Measurements from ENCODE around the gene RPS3A.

The RPS3A gene

DNA sequence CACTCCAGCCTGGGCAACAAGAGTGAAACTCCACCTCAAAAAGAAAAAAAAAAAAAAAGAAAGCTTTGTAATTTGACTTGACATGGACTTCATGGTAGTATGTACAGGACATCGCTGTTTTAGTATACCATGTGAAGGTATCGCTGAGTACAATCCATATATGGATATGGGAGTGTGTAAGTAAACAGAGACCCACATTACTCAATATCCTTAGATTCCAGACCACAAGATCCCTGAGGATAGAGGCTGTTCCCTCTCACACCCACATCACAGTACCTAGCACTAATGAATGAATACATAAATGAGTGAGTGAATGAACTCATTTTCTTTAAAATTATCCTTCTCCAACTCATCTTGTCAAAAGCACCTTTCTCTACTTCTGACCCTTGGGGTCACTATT lies 8.4 kb upstream of the RPS3A start:
- no peaks in the 10 kb centered on the region for H3F3A ChIP-seq (ENCODE audit: insufficient read depth)
- no peak overlapping the region for H2AFZ ChIP-seq (ENCODE audit: low read depth, low read length, severe bottlenecking)
- no peak overlapping the region for H3K4me2 ChIP-seq (ENCODE audit: low read depth, low read length, poor library complexity, severe bottlenecking)
- no peaks in the 10 kb centered on the region for H3K9me3 ChIP-seq (ENCODE audit: insufficient read depth, low read length)
- no peaks in the 10 kb centered on the region for H4K20me1 ChIP-seq (ENCODE audit: low read depth, low read length)
- TF ChIP-seq, protein P1, sequence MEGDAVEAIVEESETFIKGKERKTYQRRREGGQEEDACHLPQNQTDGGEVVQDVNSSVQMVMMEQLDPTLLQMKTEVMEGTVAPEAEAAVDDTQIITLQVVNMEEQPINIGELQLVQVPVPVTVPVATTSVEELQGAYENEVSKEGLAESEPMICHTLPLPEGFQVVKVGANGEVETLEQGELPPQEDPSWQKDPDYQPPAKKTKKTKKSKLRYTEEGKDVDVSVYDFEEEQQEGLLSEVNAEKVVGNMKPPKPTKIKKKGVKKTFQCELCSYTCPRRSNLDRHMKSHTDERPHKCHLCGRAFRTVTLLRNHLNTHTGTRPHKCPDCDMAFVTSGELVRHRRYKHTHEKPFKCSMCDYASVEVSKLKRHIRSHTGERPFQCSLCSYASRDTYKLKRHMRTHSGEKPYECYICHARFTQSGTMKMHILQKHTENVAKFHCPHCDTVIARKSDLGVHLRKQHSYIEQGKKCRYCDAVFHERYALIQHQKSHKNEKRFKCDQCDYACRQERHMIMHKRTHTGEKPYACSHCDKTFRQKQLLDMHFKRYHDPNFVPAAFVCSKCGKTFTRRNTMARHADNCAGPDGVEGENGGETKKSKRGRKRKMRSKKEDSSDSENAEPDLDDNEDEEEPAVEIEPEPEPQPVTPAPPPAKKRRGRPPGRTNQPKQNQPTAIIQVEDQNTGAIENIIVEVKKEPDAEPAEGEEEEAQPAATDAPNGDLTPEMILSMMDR (IDR thresholded peaks at IDR 0.05; ENCODE audit: insufficient read depth, low read length, poor library complexity, severe bottlenecking): no peak
- no peak for TF ChIP-seq EZH2phosphoT487 (conservative IDR thresholded peaks at IDR 0.05; ENCODE audit: low read length)
- H3K79me2 ChIP-seq (ENCODE audit: insufficient read depth, low read length): no peaks in the 10 kb centered on the region
- no peaks in the 10 kb centered on the region for H3K9me2 ChIP-seq (replicated peaks; ENCODE audit: insufficient read depth, low read length)
- H3K27me3 ChIP-seq (ENCODE audit: low read length): no peaks in the 10 kb centered on the region
- H3K36me3 ChIP-seq (ENCODE audit: low read length): no peaks in the 10 kb centered on the region
- H3K4me3 ChIP-seq (ENCODE audit: insufficient read depth, low read length, poor library complexity, severe bottlenecking): no peak overlapping the region
- H3K27ac ChIP-seq (ENCODE audit: low read depth, low read length): no peak overlapping the region
- no peak overlapping the region for H3K9ac ChIP-seq (ENCODE audit: low read length)

DNA sequence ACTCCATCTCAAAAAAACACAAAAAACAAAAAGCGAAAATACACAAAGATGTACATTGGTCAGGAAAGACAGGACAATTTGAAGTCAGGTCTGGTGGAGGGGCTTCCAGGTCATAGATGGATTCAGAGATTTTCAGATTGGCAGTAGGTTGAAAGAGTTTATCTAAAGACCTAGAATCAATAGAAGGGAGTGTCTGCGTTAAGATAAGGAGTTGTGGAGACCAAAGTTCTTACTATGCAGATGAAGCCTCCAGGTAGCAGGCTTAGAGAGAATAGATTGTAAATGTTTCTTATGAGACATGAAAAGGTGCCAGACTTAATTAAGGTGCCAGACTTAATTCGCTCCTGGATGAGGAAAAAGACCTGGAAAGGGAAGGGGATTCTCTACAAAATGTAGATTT lies 6.9 kb upstream of the RPS3A start:
- Histone ChIP-seq H3K4me2 (ENCODE audit: low read depth, low read length, poor library complexity, severe bottlenecking) (no peak overlapping the region), H3K27me3 (ENCODE audit: low read length) (no peaks in the 10 kb centered on the region), H3K4me3 (ENCODE audit: insufficient read depth, low read length, poor library complexity, severe bottlenecking) (no peak overlapping the region), H3K27ac (ENCODE audit: low read depth, low read length) (no peak overlapping the region), H3K9me2 (replicated peaks; ENCODE audit: insufficient read depth, low read length) (no peaks in the 10 kb centered on the region), H3K36me3 (ENCODE audit: low read length) (no peaks in the 10 kb centered on the region), H3F3A (ENCODE audit: insufficient read depth) (no peaks in the 10 kb centered on the region), H2AFZ (ENCODE audit: low read depth, low read length, severe bottlenecking) (no peak overlapping the region), H3K79me2 (ENCODE audit: insufficient read depth, low read length) (no peaks in the 10 kb centered on the region), H3K9ac (ENCODE audit: low read length) (no peak overlapping the region), H3K9me3 (ENCODE audit: insufficient read depth, low read length) (no peaks in the 10 kb centered on the region), H4K20me1 (ENCODE audit: low read depth, low read length) (no peaks in the 10 kb centered on the region)
- TF ChIP-seq, protein P1 (IDR thresholded peaks at IDR 0.05; ENCODE audit: insufficient read depth, low read length, poor library complexity, severe bottlenecking): no peak
- TF ChIP-seq EZH2phosphoT487 (conservative IDR thresholded peaks at IDR 0.05; ENCODE audit: low read length): no peak

DNA sequence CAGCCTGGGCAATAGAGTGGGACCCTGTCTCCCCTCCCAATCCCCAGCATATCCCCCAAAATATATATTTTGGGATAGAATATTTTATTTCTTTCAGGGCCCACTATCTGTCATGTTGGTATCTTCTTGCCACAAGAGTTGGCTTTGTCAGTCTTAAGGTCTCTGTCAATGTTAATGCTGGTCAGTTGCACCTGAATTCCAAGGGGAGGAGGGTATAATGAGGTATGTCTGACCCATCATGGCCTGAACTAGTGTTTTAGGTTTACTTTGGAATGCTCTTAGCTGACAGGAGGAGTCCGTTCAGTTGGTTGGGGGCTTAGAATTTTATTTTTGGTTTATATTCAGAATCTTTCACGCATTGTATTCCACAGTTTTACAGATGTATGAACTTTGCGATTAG lies 6.2 kb upstream of the RPS3A start:
- TF ChIP-seq, protein P1 (IDR thresholded peaks at IDR 0.05; ENCODE audit: insufficient read depth, low read length, poor library complexity, severe bottlenecking): no peak
- no peak for TF ChIP-seq EZH2phosphoT487 (conservative IDR thresholded peaks at IDR 0.05; ENCODE audit: low read length)
- Histone ChIP-seq H3K9me3 (ENCODE audit: insufficient read depth, low read length) (no peaks in the 10 kb centered on the region), H3K4me2 (ENCODE audit: low read depth, low read length, poor library complexity, severe bottlenecking) (no peak overlapping the region), H3K4me3 (ENCODE audit: insufficient read depth, low read length, poor library complexity, severe bottlenecking) (no peak overlapping the region), H3F3A (ENCODE audit: insufficient read depth) (no peaks in the 10 kb centered on the region), H3K36me3 (ENCODE audit: low read length) (no peaks in the 10 kb centered on the region), H3K9ac (ENCODE audit: low read length) (no peak overlapping the region), H3K27ac (ENCODE audit: low read depth, low read length) (no peak overlapping the region), H4K20me1 (ENCODE audit: low read depth, low read length) (no peaks in the 10 kb centered on the region), H3K79me2 (ENCODE audit: insufficient read depth, low read length) (no peaks in the 10 kb centered on the region), H3K9me2 (replicated peaks; ENCODE audit: insufficient read depth, low read length) (no peaks in the 10 kb centered on the region), H3K27me3 (ENCODE audit: low read length) (no peaks in the 10 kb centered on the region), H2AFZ (ENCODE audit: low read depth, low read length, severe bottlenecking) (no peak overlapping the region)
